NOMO-1 treated with dmso at 0.1 percent for 144 hours (cell line): ENCODE results near the gene OR6C75.
"Not testable (repeated sequence)": the region's sequence is repeated elsewhere in the genome, so short reads cannot be mapped to it uniquely, and the experiment has no call there.

Source experiments
- DNase-seq: peaks from one replicate; lab custom pipeline; 2025; ENCODE audit not compliant: unreplicated experiment; lab: John Stamatoyannopoulos, UW

The OR6C75 gene

DNA sequence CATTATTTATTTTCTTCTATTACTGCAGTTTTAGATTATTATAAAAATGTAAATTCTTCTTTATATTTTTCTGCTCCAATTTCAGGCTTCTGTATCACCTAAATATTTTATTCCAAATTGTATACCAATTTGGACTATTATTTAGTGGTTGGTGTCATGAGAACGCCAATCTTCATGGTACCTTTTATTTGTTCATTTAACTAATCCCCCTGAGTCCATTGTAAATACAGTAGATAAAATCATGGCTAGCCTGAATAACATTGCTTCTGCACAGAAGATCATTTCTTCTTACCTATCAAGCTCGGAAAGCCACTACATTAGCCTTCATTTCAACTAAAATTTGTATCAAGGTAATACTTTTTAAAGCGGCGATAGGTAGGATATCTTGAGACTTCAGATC is at the start of gene OR6C75:
OR6C75 (plus strand) TSS at position 301 of the 400 bp plus-strand sequence. CDS start 2,136 bp downstream, outside the sequence.
- no peak for DNase-seq

DNA sequence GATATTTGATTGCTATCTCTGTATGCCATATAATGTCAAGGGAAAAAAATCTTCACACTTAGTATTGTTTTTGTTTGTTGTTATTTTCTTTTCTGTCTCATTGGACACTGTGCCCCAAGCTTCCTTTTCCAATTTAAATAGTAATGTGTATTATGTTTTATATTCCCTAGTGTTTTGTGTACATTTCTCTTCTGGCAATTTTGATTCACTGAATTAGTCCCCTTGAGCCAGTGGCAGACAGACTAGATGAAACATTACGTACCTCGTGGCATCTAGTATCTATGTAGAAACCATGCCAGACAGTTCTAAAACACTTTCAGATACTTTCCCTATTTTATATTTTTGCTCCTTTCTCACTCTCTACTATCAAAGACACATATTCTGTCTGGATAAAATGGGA is 48.7 kb upstream of the OR6C75 start, which contains the start of gene OR6C1:
OR6C1 (plus strand) TSS at position 301 of the 400 bp plus-strand sequence. CDS start 6,257 bp downstream, outside the sequence.
- no peak for DNase-seq

DNA sequence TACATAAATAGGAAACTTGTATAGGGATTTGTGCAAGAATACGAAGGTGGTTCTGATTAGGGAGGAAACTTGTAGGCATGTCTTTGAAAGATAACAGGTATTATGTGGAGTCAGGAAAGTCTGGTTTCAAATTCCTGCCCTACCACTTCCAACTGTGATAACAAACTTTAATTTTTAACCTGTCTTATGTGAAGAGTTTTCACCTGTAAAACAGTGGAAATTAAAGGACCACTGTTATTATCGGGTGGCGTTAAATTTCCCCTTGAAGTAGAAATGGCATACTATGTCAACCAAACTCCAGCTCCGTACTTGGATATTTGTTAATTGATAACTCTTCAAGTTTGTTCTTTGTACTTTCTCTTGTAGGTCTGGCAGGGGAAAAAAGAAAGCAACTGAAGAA is 42.6 kb upstream of the OR6C75 start:
- DNase-seq: no peak

DNA sequence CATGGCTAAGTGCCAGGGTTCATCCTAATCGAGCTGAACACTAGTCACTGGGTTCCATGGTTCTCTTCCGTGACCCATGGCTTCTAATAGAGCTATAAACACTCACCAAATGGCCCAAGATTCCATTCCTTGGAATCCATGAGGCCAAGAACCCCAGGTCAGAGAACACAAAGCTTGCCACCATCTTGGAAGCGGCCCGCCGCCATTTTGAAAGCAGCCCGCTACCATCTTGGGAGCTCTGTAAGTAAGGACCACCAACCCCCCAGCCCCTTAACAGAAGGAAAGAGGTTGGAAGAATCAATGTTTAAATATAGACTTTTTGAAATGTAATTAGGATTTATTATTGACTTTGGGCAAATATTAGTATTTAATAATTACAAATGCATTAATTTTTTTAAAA is 37.0 kb upstream of the OR6C75 start:
- not testable (repeated sequence) for DNase-seq

DNA sequence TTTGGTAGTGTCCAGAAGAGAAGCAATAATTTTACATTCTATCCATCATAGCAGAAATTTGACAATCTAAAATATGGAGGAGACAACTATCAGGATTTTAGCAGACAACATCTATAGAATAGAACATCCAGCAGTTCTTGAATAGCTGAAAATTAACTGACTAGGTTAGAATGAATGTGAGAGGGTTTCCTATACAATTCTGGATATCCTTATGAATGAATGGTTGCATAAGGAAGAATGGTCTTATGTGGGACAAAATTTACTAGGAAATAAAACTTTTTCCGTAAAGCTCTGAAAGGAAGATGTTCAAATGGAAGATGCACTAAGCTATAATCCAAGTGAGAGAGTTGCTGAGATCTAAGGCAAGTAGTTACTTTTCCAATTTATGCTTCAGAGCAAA is 32.3 kb upstream of the OR6C75 start, which contains the start of gene OR6C3:
OR6C3 (plus strand) TSS at position 301 of the 400 bp plus-strand sequence. CDS start 955 bp downstream, outside the sequence.
- no peak for DNase-seq

DNA sequence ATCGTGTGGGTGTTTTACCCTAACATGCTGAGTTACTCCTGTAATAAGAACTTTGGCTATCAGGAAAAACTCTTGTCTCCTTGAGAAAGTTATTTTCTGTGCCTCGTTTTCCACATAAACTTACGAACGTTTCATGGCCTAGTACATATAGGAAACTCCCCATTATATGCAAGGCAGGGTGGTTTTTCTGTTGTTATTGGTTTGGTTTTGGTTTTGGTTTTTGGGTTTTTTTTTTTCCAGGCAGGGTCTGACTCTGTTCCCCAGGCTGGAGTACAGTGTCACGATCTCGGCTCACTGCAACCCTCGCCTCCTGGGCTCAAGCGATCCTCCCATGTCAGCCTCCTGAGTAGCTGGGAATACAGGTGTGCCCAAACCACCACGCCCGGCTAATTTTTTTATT is 26.8 kb upstream of the OR6C75 start:
- no peak for DNase-seq

DNA sequence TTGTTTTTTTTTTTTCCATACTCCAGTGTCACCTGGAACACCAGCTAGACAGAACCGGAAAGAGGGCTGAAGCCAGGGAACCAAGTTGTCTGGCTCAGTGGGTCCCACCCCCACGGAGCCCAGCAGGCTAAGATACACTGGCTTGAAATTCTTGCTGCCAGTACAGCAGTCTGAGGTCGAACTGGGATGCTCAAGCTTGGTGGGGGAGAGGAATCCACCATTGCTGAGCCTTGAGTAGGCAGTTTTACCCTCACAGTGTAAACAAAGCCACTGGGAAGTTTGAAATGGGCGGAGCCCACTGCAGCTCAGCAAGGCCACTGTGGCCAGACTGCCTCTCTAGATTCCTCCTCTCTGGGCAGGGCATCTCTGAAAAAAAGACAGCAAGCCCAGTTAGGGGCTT is 7.4 kb upstream of the OR6C75 start:
- DNase-seq: not testable (repeated sequence)

DNA sequence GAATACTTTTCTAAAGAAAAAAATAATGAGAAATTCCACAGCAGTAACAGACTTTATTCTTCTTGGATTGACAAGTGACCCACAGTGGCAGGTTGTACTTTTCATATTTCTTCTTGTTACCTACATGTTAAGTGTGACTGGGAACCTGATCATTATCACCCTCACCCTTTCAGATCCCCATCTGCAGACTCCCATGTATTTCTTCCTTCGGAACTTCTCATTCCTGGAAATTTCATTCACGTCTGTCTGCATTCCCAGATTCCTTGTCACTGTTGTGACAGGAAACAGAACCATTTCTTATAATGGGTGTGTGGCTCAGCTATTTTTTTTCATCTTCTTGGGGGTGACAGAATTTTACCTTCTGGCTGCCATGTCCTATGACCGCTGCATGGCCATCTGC is 2.3 kb downstream of the OR6C75 start:
- no peak for DNase-seq

DNA sequence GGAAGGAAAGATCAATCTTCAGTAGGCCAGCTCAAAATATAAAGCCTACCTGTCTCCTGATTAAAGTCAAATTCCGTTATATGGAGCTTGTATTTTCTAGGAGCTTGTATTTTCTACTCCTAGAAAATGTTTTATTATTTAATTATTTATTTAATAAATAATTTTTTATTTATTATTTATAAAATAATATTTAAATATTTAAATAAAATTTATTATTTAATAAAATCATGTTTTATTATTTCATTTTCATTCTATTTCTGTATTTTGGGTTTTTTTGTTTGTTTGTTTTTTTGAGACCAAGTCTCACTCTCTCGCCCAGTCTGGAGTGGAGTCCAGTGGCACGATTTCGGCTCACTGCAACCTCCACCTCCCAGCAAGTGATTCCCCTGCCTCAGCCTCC is 9.7 kb downstream of the OR6C75 start:
- DNase-seq: no peak

DNA sequence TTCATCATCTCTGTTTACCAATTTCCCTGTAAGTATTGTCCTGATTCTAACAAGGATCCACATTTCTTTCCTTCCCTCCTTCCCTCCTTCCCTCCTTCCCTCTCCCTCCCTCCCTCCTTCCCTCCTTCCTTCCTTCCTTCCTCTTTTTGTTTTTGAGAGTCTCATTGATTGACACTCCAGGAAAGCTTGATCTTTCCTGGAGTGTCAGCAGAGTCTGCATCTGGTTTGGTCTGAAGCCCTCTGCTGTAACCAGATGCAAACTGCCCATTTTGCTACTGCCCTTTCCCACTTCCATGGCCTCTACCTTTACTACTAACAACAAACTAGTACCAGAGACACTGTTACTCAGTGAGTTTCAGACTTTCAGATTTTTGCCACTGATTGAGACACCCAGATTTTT is 23.1 kb downstream of the OR6C75 start:
- no peak for DNase-seq

DNA sequence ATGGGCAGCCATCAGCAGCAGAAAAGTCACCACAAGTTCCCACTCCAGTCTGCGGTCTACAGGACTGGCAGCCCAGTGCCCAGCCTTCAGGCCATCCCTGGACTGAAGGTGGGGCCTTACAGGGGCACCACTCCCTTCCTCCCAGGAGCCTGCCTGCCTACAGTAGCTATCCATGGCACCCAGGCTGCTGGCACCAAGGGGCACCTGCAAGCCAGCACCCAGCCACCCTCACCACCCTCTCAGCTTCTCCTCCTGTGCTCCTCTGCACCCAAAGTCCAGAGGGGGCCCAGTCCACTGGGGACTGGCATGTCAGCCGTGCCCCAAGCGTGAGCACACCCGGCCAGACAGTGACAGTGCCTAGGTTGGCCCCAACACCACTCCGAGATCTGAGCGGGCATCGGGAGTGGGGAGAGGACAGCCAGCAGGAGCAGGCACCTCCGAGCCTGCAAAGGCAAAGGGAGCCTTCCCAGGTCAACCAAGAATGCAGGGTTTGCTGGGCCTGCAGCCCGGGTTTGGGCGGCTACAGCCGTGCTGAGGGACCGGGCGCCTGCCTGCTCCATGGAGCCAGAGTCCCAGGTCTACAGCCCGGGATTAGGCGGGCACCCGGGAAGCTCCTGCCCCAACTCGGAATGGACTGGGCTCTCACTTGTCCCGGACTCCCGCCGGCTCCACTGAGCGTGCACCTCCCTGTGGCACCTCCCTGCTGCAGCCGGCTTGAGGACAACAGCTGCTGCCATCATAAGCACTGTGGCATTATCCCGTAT is 29.4 kb downstream of the OR6C75 start:
- DNase-seq: no peak

DNA sequence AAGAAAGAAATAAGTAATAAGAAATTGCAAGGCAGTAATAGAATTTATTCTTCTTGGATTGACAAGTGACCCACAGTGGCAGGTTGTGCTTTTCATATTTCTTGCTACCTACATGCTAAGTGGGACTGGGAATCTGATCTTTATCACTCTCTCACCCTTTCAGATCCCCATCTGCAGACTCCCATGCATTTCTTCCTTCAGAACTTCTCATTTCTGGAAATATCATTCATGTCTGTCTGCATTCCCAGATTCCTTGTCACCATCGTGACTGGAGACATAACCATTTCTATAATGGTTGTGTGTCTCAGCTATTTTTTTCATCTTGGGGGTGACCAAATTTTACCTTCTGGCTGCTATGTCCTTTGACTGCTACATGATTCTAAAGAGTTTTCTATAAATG is 33.6 kb downstream of the OR6C75 start:
- no peak for DNase-seq

DNA sequence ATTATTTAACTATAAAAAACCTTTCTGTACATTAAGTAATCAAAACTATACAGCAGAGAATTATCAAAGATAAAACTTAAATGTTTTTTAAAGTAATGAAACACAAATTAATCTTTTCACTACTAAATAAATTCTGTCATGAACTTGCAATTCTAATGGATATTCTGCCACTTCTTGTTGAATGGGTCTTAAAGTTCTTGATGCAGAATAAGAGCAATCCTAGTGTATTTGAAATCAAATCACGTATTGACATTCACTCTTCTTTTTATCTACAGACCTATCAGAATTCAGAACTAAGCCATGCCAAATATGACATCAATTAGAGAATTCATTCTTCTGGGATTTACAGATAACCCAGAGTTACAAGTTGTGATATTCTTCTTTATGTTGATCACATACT is 37.5 kb downstream of the OR6C75 start, which contains the start of gene OR6C65:
OR6C65 (plus strand) TSS at position 301 of the 400 bp plus-strand sequence; CDS start at position 301, 0 bp downstream.
- DNase-seq: no peak

DNA sequence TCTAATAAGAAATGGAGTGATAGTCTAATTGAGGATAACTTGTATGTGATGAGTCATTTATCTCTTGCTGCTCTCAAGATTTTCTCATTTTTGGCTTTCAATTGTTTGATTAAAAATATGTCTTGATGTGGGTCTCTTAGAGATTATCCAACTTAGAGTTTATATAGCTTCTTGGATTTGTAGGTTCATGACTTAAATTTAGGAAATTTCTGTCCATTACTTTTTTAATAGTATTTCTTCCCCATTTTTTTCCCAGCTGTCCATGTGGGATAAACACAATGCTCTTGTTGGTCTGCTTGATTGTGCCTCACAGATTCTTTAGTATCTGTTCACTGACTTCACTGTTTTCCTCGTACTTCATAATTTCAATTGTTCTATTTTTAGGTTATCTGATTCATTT is 45.1 kb downstream of the OR6C75 start:
- no peak for DNase-seq

DNA sequence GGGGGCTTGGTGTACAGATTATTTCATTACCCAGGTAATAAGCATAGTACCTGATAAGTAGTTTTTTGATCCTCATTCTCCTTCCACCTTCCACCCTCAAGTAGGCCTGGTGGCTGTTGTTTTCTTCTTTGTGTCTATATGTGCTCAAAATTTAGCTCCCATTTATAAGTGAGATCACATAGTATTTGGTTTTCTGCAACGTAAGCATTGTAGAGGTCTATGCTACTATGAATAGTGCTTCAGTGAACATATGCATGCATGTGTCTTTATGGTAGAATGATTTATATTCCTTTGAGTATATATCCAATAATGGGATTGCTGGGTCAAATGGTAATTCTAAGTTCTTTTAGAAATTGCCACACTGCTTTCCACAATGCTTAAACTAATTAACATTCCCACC is 46.4 kb downstream of the OR6C75 start:
- not testable (repeated sequence) for DNase-seq

DNA sequence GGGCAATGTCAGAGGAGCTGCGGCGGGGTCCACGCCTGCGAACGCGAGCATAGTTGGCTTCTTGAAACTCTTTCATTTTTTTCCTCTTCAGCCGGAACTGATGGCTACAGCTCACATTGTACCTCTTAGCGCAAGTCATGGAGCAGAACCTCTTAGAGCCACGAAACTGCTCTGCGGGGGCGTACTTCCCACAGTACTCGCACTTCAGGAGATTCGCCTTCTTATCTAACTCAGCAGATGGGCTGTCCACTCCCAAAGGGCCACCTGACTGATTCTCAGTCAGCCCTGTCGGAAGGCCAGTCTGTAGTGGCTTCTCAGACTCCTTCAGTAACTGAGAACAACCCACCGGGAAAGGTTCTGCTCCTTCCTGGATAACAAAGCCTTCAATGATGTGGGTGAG is 49.4 kb downstream of the OR6C75 start:
- DNase-seq: not testable (repeated sequence)

DNA sequence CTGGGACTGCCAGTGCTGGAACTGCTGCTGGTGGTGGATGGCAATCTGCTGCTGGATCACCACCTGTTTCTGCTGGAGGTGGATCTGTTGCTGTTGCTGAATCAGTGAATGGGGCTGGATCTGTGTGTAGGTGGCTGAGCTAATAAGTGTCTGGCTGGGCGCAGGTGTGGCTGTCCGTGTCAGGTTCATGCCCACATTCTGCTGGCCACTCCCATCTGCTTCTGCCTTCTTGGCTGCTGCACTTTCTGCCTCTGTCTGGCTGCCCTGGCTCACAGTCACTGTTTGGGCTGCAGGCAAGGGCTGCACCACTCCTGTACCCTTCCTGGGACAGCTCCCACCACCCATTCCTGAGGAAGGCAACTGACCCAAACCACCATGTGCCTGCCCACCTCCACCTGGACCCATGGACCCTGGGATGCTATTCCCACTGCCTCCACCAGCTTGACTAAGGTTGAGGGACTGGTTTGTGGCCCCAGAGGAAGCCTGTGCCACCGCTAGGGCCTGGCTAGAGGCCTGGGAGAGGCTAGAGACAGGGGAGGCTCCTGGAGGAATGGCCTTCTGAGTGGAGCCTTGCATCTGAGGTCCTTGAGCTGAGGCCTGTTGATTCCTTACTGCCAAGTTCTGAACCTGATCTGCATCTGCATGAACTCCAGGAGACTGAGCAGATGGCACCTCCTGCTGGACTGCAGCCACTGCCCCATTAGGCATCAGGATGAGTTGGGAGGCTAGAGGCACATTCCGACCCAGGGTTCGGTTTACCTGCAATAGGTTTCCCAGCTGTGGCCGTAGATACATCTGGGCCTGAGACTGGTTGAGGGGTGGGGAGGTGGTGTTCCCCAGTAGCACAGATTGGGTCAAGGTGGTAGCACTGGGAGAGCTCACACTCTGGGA is 51.0 kb downstream of the OR6C75 start:
- DNase-seq: not testable (repeated sequence)

DNA sequence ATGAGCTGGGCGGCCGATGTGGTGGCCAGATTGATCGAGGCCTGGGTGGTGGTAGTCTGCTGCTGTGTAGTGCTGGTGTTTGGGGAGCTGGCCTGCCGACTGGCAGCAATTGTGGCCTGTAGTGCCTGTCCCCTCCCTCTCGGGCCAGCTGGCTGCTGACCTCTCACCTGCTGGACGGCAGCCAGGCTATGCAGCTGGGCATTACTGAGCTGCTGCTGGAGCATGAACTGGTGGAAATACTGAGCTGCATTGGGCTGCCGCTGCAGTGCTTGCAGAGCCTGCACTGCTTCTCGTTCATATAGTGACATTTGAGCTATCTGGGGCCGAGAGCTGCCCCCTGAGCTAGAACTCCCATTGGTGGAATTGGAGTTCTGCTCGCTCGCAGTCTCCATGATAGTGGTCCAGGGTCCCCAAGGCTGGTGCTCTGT is 51.6 kb downstream of the OR6C75 start:
- not testable (repeated sequence) for DNase-seq

DNA sequence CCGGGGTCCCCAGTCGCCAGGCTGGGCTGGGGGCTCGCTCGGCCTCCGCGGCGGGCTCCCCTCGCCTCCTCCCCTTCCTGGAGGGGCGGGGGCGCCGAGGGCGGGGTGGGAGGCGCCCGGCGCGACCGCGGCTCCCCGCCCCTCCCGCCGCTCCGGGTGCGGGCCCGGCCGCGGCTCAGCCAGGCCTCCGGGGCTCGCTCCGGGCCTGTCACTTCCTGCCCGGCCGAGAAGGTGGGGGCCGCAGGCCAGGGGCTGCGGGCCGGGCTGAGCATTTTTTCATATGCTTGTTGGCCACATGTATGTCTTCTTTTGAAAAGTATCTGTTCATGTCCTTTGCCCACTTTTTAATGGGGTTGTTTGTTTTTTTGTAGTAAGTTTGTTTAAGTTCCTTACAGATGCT is 52.1 kb downstream of the OR6C75 start:
- not testable (repeated sequence) for DNase-seq

DNA sequence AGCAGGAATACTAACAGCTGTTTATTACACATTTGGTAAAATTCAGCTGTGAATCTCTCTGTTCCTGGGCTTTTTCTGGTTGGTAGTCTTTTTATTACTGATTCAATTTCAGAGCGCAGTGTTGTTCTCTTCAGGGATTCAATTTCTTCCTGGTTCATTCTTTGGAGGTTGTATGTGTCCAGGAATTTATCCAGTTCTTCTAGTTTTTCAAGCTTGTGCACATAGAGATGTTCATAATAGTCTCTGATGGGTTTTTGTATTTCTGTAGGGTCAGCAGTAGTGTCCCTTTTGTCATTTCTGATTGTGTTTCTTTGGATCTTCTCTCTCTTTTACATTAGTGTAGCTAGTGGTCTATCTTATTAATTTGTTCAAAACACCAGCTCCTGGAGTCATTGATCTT is 54.2 kb downstream of the OR6C75 start:
- DNase-seq: no peak
